Measurements from ENCODE around the gene ZNF358.

The ZNF358 gene

GRCh38 chr19:7502552-7502951 is 13.4 kb upstream of the ZNF358 start:
- H3K4me3 ChIP-seq (ENCODE audit: low read length in 2 of 2), result no peak overlapping the region
- DNase-seq (ENCODE audit: low spot score), result no peak
- H3K9me3 ChIP-seq (replicated peaks in 1 of 2; ENCODE audit: control insufficient read depth in 2 of 2, insufficient read depth in 1 of 2, low read depth in 1 of 2, low read length in 2 of 2), result peaks cover 0 to 3% of the 10 kb centered on the region in 2 donors
- H2BK5ac ChIP-seq (ENCODE audit: low read length), result no peak overlapping the region
- H2BK120ac ChIP-seq (ENCODE audit: low read depth, low read length), result no peak overlapping the region
- no peak overlapping the region for H3K9ac ChIP-seq (ENCODE audit: low read depth, low read length, poor library complexity)
- no peak overlapping the region for H4K8ac ChIP-seq (ENCODE audit: low read depth, low read length)
- H2AK5ac ChIP-seq (ENCODE audit: low read depth, low read length), result no peak overlapping the region
- no peaks in the 10 kb centered on the region for H3K36me3 ChIP-seq (replicated peaks in 1 of 2; ENCODE audit: control insufficient read depth in 2 of 2, insufficient read depth in 2 of 2, low read length in 2 of 2)
- H3K4me1 ChIP-seq (ENCODE audit: control insufficient read depth in 2 of 2, insufficient read depth in 1 of 2, low read depth in 1 of 2, low read length in 2 of 2), result peaks cover 0 to 2% of the 10 kb centered on the region in 2 donors
- H2BK12ac ChIP-seq (ENCODE audit: low read length), result no peak overlapping the region
- no peak overlapping the region for H3K18ac ChIP-seq (ENCODE audit: low read length)
- H3K4ac ChIP-seq (ENCODE audit: low read length), result no peak overlapping the region
- no peak overlapping the region for H3K4me2 ChIP-seq (ENCODE audit: insufficient read depth, low read length, poor library complexity, severe bottlenecking)
- no peak overlapping the region for H2AFZ ChIP-seq (ENCODE audit: low read length)
- no peak overlapping the region for H2BK15ac ChIP-seq (ENCODE audit: low read length)
- no peak overlapping the region for H3K14ac ChIP-seq (ENCODE audit: low read length)
- no CpG with 5 or more reads among the region's 2 CpGs for WGBS, 2 donors (ENCODE audit: extremely low coverage in 2 of 2, insufficient read length in 2 of 2, insufficient replicate concordance in 1 of 2)
- no peak overlapping the region for H4K91ac ChIP-seq (ENCODE audit: low read depth, low read length, poor library complexity)
- no peak overlapping the region for H3K23ac ChIP-seq (ENCODE audit: low read depth, low read length, poor library complexity)
- H3K27me3 ChIP-seq (ENCODE audit: control insufficient read depth in 3 of 3, insufficient read depth in 3 of 3, low read depth in 1 of 3, low read length in 3 of 3), result peaks cover 0 to 19% (median 13%) of the 10 kb centered on the region in 3 experiments
- no peaks in the 10 kb centered on the region for H3K79me1 ChIP-seq (ENCODE audit: low read depth, low read length)
- no peak overlapping the region for H3K27ac ChIP-seq (replicated peaks; ENCODE audit: low read length)

GRCh38 chr19:7504684-7505083 is 11.2 kb upstream of the ZNF358 start:
- Histone ChIP-seq H3K27me3 (ENCODE audit: control insufficient read depth in 3 of 3, insufficient read depth in 3 of 3, low read depth in 1 of 3, low read length in 3 of 3) (peaks cover 0 to 19% (median 13%) of the 10 kb centered on the region in 3 experiments), H4K91ac (ENCODE audit: low read depth, low read length, poor library complexity) (no peak overlapping the region), H3K4ac (ENCODE audit: low read length) (no peak overlapping the region), H2BK15ac (ENCODE audit: low read length) (no peak overlapping the region), H3K27ac (replicated peaks; ENCODE audit: low read length) (no peak overlapping the region), H3K36me3 (replicated peaks in 1 of 2; ENCODE audit: control insufficient read depth in 2 of 2, insufficient read depth in 2 of 2, low read length in 2 of 2) (no peaks in the 10 kb centered on the region), H2BK120ac (ENCODE audit: low read depth, low read length) (no peak overlapping the region), H3K9me3 (replicated peaks in 1 of 2; ENCODE audit: control insufficient read depth in 2 of 2, insufficient read depth in 1 of 2, low read depth in 1 of 2, low read length in 2 of 2) (peaks cover 0 to 3% of the 10 kb centered on the region in 2 donors), H2BK12ac (ENCODE audit: low read length) (no peak overlapping the region), H2AK5ac (ENCODE audit: low read depth, low read length) (no peak overlapping the region), H4K8ac (ENCODE audit: low read depth, low read length) (no peak overlapping the region), H3K79me1 (ENCODE audit: low read depth, low read length) (no peaks in the 10 kb centered on the region), H3K18ac (ENCODE audit: low read length) (no peak overlapping the region), H3K23ac (ENCODE audit: low read depth, low read length, poor library complexity) (no peak overlapping the region), H3K4me1 (ENCODE audit: control insufficient read depth in 2 of 2, insufficient read depth in 1 of 2, low read depth in 1 of 2, low read length in 2 of 2) (peaks cover 0 to 5% of the 10 kb centered on the region in 2 donors), H2BK5ac (ENCODE audit: low read length) (no peak overlapping the region), H3K14ac (ENCODE audit: low read length) (no peak overlapping the region), H2AFZ (ENCODE audit: low read length) (no peak overlapping the region), H3K4me3 (ENCODE audit: low read length in 2 of 2) (no peak overlapping the region), H3K9ac (ENCODE audit: low read depth, low read length, poor library complexity) (no peak overlapping the region), H3K4me2 (ENCODE audit: insufficient read depth, low read length, poor library complexity, severe bottlenecking) (no peak overlapping the region)
- no CpG with 5 or more reads among the region's 6 CpGs for WGBS, 2 donors (ENCODE audit: extremely low coverage in 2 of 2, insufficient read length in 2 of 2, insufficient replicate concordance in 1 of 2)
- DNase-seq (ENCODE audit: low spot score), result no peak

- Histone ChIP-seq H2BK15ac (ENCODE audit: low read length) (no peak overlapping the region), H2AK5ac (ENCODE audit: low read depth, low read length) (peak overlapping the region; percentile 75), H3K79me1 (ENCODE audit: low read depth, low read length) (no peaks in the 10 kb centered on the region), H4K91ac (ENCODE audit: low read depth, low read length, poor library complexity) (no peak overlapping the region), H2BK120ac (ENCODE audit: low read depth, low read length) (no peak overlapping the region), H2BK12ac (ENCODE audit: low read length) (no peak overlapping the region), H2BK5ac (ENCODE audit: low read length) (no peak overlapping the region), H3K14ac (ENCODE audit: low read length) (peak overlapping the region; percentile 21), H3K4me1 (ENCODE audit: control insufficient read depth in 2 of 2, insufficient read depth in 1 of 2, low read depth in 1 of 2, low read length in 2 of 2) (peaks cover 0 to 5% of the 10 kb centered on the region in 2 donors), H3K18ac (ENCODE audit: low read length) (no peak overlapping the region), H3K9me3 (replicated peaks in 1 of 2; ENCODE audit: control insufficient read depth in 2 of 2, insufficient read depth in 1 of 2, low read depth in 1 of 2, low read length in 2 of 2) (peaks cover 0 to 3% of the 10 kb centered on the region in 2 donors), H3K4me2 (ENCODE audit: insufficient read depth, low read length, poor library complexity, severe bottlenecking) (no peak overlapping the region), H3K4ac (ENCODE audit: low read length) (no peak overlapping the region), H3K23ac (ENCODE audit: low read depth, low read length, poor library complexity) (no peak overlapping the region), H4K8ac (ENCODE audit: low read depth, low read length) (no peak overlapping the region), H3K36me3 (replicated peaks in 1 of 2; ENCODE audit: control insufficient read depth in 2 of 2, insufficient read depth in 2 of 2, low read length in 2 of 2) (no peaks in the 10 kb centered on the region), H2AFZ (ENCODE audit: low read length) (peak overlapping the region; percentile 84), H3K4me3 (ENCODE audit: low read length in 2 of 2) (no peak overlapping the region), H3K9ac (ENCODE audit: low read depth, low read length, poor library complexity) (no peak overlapping the region), H3K27me3 (ENCODE audit: control insufficient read depth in 3 of 3, insufficient read depth in 3 of 3, low read depth in 1 of 3, low read length in 3 of 3) (peaks cover 0 to 17% (median 10%) of the 10 kb centered on the region in 3 experiments), H3K27ac (replicated peaks; ENCODE audit: low read length) (no peak overlapping the region)
- WGBS, 2 donors (ENCODE audit: extremely low coverage in 2 of 2, insufficient read length in 2 of 2, insufficient replicate concordance in 1 of 2), result no CpG with 5 or more reads among the region's 19 CpGs
- no peak for DNase-seq (ENCODE audit: low spot score)
These were observed 10.6 kb upstream of the ZNF358 start for GRCh38 chr19:7505288-7505681.

- no peak overlapping the region for H3K4me3 ChIP-seq (ENCODE audit: low read length in 2 of 2)
These were observed 10.1 kb upstream of the ZNF358 start for GRCh38 chr19:7505682-7506384.

More at GRCh38 chr19:7505682-7506384, 10.1 kb upstream of the ZNF358 start:
- Histone ChIP-seq H3K4me1 (ENCODE audit: control insufficient read depth in 2 of 2, insufficient read depth in 1 of 2, low read depth in 1 of 2, low read length in 2 of 2) (peaks cover 0 to 2% of the 10 kb centered on the region in 2 donors), H2BK120ac (ENCODE audit: low read depth, low read length) (no peak overlapping the region), H2BK5ac (ENCODE audit: low read length) (no peak overlapping the region), H3K9me3 (replicated peaks in 1 of 2; ENCODE audit: control insufficient read depth in 2 of 2, insufficient read depth in 1 of 2, low read depth in 1 of 2, low read length in 2 of 2) (no peaks in the 10 kb centered on the region), H3K36me3 (replicated peaks in 1 of 2; ENCODE audit: control insufficient read depth in 2 of 2, insufficient read depth in 2 of 2, low read length in 2 of 2) (no peaks in the 10 kb centered on the region), H3K9ac (ENCODE audit: low read depth, low read length, poor library complexity) (no peak overlapping the region), H3K4ac (ENCODE audit: low read length) (no peak overlapping the region), H3K79me1 (ENCODE audit: low read depth, low read length) (no peaks in the 10 kb centered on the region), H4K91ac (ENCODE audit: low read depth, low read length, poor library complexity) (no peak overlapping the region), H2AFZ (ENCODE audit: low read length) (peak overlapping the region; percentile 84), H2AK5ac (ENCODE audit: low read depth, low read length) (no peak overlapping the region), H4K8ac (ENCODE audit: low read depth, low read length) (no peak overlapping the region), H3K14ac (ENCODE audit: low read length) (no peak overlapping the region), H3K18ac (ENCODE audit: low read length) (no peak overlapping the region), H3K27ac (replicated peaks; ENCODE audit: low read length) (no peak overlapping the region), H2BK12ac (ENCODE audit: low read length) (no peak overlapping the region), H2BK15ac (ENCODE audit: low read length) (no peak overlapping the region), H3K27me3 (ENCODE audit: control insufficient read depth in 3 of 3, insufficient read depth in 3 of 3, low read depth in 1 of 3, low read length in 3 of 3) (peaks cover 0 to 12% (median 6%) of the 10 kb centered on the region in 3 experiments), H3K23ac (ENCODE audit: low read depth, low read length, poor library complexity) (no peak overlapping the region), H3K4me2 (ENCODE audit: insufficient read depth, low read length, poor library complexity, severe bottlenecking) (peak overlapping the region; percentile 25)
- no peak for DNase-seq (ENCODE audit: low spot score)
- WGBS, 2 donors (ENCODE audit: extremely low coverage in 2 of 2, insufficient read length in 2 of 2, insufficient replicate concordance in 1 of 2), result no CpG with 5 or more reads among the region's 33 CpGs

Data from neuronal stem cell (in vitro differentiated cells).